IMR-90 (cell line): Measurements from ENCODE around the gene ZSWIM8. TPM values are rescaled to one million over a fixed set of nuclear protein-coding genes. Genes with fewer than 3 reads are reported as not detected.

Source experiments
- ATAC-seq: fragments of 200-7000 bp; cut with Tn5 transposase; 2 replicates; pipeline ENCODE4 v1.9.1; 2020; ENCODE audit warnings: low read depth, mild to moderate bottlenecking, moderate library complexity
- BruUV-seq: library from RNA; stranded (reverse); fragments of 400-500 nt; replicated peaks from 2 replicates; lab custom pipeline; 2021; lab: Mats Ljungman, UMichigan
- CTCF ChIA-PET: fragments of 300-600 bp; formaldehyde crosslinking; extraction: SDS; loops from one replicate; lab custom pipeline; 2021; ENCODE audit warnings: antibody characterized with exemption; lab: Yijun Ruan, JAX
- POLR2A ChIA-PET: fragments of 300-600 bp; sonication (Branson Sonifier 250); formaldehyde crosslinking; loops from one replicate; lab custom pipeline; 2022; ENCODE audit warnings: antibody characterized with exemption; ENCODE audit not compliant: unreplicated experiment; lab: Charles Lee
- DNase-seq: peaks from one replicate; pipeline ENCODE4 v3.0.0; 2013
- H2AFZ ChIP-seq: replicated peaks from 2 replicates; pipeline ENCODE3; 2013; ENCODE audit warnings: low read length, mild to moderate bottlenecking; ENCODE audit not compliant: poor library complexity
- H2AK5ac ChIP-seq: 2 replicates; pipeline ENCODE4 v1.6.1; 2013; ENCODE audit warnings: low read depth, low read length, inconsistent platforms
- H2AK9ac ChIP-seq: replicated peaks from 2 replicates; pipeline ENCODE3; 2013; ENCODE audit warnings: mild to moderate bottlenecking, low read depth, low read length, moderate library complexity; ENCODE audit not compliant: poor library complexity
- H2BK120ac ChIP-seq: 2 replicates; pipeline ENCODE4 v1.6.1; 2013; ENCODE audit warnings: low read depth, low read length, inconsistent platforms
- H2BK15ac ChIP-seq: 3 replicates; pipeline ENCODE4 v1.6.1; 2013; ENCODE audit warnings: low read depth, low read length, inconsistent platforms
- H2BK20ac ChIP-seq: 2 replicates; pipeline ENCODE4 v1.6.1; 2013; ENCODE audit warnings: low read depth, mild to moderate bottlenecking, inconsistent platforms, low read length, moderate library complexity
- H2BK5ac ChIP-seq: 2 replicates; pipeline ENCODE4 v1.6.1; 2013; ENCODE audit warnings: mild to moderate bottlenecking, low read depth, low read length, inconsistent platforms; ENCODE audit not compliant: poor library complexity, severe bottlenecking
- H3K14ac ChIP-seq: replicated peaks from 2 replicates; pipeline ENCODE4 v1.6.1; 2013; ENCODE audit warnings: low read depth, low read length, inconsistent platforms
- H3K18ac ChIP-seq: 2 replicates; pipeline ENCODE4 v1.6.1; 2013; ENCODE audit warnings: low read depth, low read length, control low read depth
- H3K23ac ChIP-seq: 2 replicates; pipeline ENCODE4 v1.6.1; 2013; ENCODE audit warnings: low read depth, low read length, inconsistent platforms
- H3K27ac ChIP-seq: 2 replicates; pipeline ENCODE4 v1.5.1; 2013; ENCODE audit warnings: mild to moderate bottlenecking, control low read depth, low read length; ENCODE audit not compliant: insufficient read depth
- H3K27me3 ChIP-seq: 2 replicates; pipeline ENCODE4 v1.6.1; 2013; ENCODE audit warnings: low read length; ENCODE audit not compliant: control insufficient read depth, insufficient read depth
- H3K36me3 ChIP-seq: 2 replicates; pipeline ENCODE4 v1.6.1; 2013; ENCODE audit warnings: low read length, mixed read lengths; ENCODE audit not compliant: control insufficient read depth, insufficient read depth
- H3K4ac ChIP-seq: 2 replicates; pipeline ENCODE4 v1.6.1; 2013; ENCODE audit warnings: low read depth, low read length, inconsistent platforms
- H3K4me1 ChIP-seq: 2 replicates; pipeline ENCODE4 v1.6.1; 2013; ENCODE audit warnings: low read length, mixed read lengths; ENCODE audit not compliant: control insufficient read depth, insufficient read depth
- H3K4me2 ChIP-seq: 2 replicates; pipeline ENCODE4 v1.6.1; 2013; ENCODE audit warnings: low read depth, mild to moderate bottlenecking, control low read depth, low read length, moderate library complexity
- H3K4me3 ChIP-seq: 2 replicates; pipeline ENCODE4 v1.5.1; 2013; ENCODE audit warnings: low read depth, mild to moderate bottlenecking, control low read depth, low read length, moderate library complexity; ENCODE audit not compliant: insufficient read depth
- H3K56ac ChIP-seq: 2 replicates; pipeline ENCODE4 v1.6.1; 2013; ENCODE audit warnings: low read length, inconsistent platforms; ENCODE audit not compliant: insufficient read depth; ENCODE audit errors: extremely low read depth
- H3K79me1 ChIP-seq, 2 experiments: 2 replicates each; pipeline ENCODE4 v1.6.1; 2013; ENCODE audit warnings: low read length in 2 of 2, inconsistent platforms in 1 of 2, low read depth in 1 of 2
- H3K9ac ChIP-seq: 2 replicates; pipeline ENCODE4 v1.6.1; 2013; ENCODE audit warnings: low read depth, low read length, control low read depth
- H3K9me1 ChIP-seq: 2 replicates; pipeline ENCODE4 v1.6.1; 2013; ENCODE audit warnings: low read length, inconsistent platforms; ENCODE audit not compliant: insufficient read depth
- H3K9me3 ChIP-seq: 2 replicates; pipeline ENCODE4 v1.6.1; 2013; ENCODE audit warnings: low read length; ENCODE audit not compliant: control insufficient read depth, insufficient read depth
- H4K20me1 ChIP-seq: 2 replicates; pipeline ENCODE4 v1.6.1; 2013; ENCODE audit warnings: low read length, inconsistent platforms; ENCODE audit not compliant: insufficient read depth
- H4K5ac ChIP-seq: 2 replicates; pipeline ENCODE4 v1.6.1; 2013; ENCODE audit warnings: mild to moderate bottlenecking, low read depth, low read length, control low read depth
- H4K8ac ChIP-seq, 2 experiments: 2 replicates each; pipeline ENCODE4 v1.6.1; 2013; ENCODE audit warnings: low read depth in 2 of 2, low read length in 2 of 2, control low read depth in 1 of 2, inconsistent platforms in 1 of 2
- H4K91ac ChIP-seq: 2 replicates; pipeline ENCODE4 v1.6.1; 2013; ENCODE audit warnings: low read depth, low read length, inconsistent platforms; ENCODE audit not compliant: insufficient read depth
- MAFK ChIP-seq: IDR thresholded peaks from 2 replicates; pipeline ENCODE4 v1.6.1; 2012; ENCODE audit warnings: low read depth, low read length, improper control_type of control experiment
- NFE2L2 ChIP-seq: fragments of 150-350 bp; IDR thresholded peaks from 2 replicates; pipeline ENCODE4 v1.6.1; 2016; ENCODE audit warnings: low read depth, mild to moderate bottlenecking, low read length
- POLR2A ChIP-seq: IDR thresholded peaks from 2 replicates; pipeline ENCODE4 v1.6.1; 2012; ENCODE audit warnings: mild to moderate bottlenecking, low read depth, low read length
- RCOR1 ChIP-seq: IDR thresholded peaks from 2 replicates; pipeline ENCODE4 v1.6.1; 2012; ENCODE audit warnings: mild to moderate bottlenecking, low read length, improper control_type of control experiment; ENCODE audit not compliant: insufficient replicate concordance
- WGBS, 2 experiments: methylation state at CpG; one replicate each; pipeline versions ENCODE4 v1.1.5 to v1.1.7; 2013; ENCODE audit warnings: missing lambda C conversion rate in 2 of 2; ENCODE audit not compliant: insufficient read length in 1 of 2; ENCODE audit errors: extremely low coverage in 2 of 2; 5-methylcytosine and 5-hydroxymethylcytosine counted together
- dilution Hi-C: fragments of 300-500 bp; cut with HindIII; formaldehyde crosslinking; loops from one replicate; pipeline ENCODE4 v1.14.3; 2018; ENCODE audit warnings: low sequenced_read_pairs; ENCODE audit not compliant: unreplicated experiment
- in situ Hi-C: fragments of 300-500 bp; cut with MboI; formaldehyde crosslinking; loops from 3 replicates; pipeline ENCODE4 v1.14.3; 2019; ENCODE audit warnings: low sequenced_read_pairs, inconsistent platforms, mixed read lengths
- intact Hi-C: fragments of 100-400 bp; cut with micrococcal nuclease; formaldehyde crosslinking; loops from 2 replicates; pipeline ENCODE4 v1.10.0; 2022
- polyA plus RNA-seq, 3 experiments: library from polyadenylated mRNA; depleted of rRNA; stranded (reverse); fragments of >200 nt; gene quantifications; 2 replicates each; pipeline ENCODE4 v1.2.3, GENCODE V29; 2012; ENCODE audit warnings: low replicate concordance in 1 of 3
- total RNA-seq: library from RNA; depleted of rRNA; stranded (reverse); fragments of >200 nt; gene quantifications from 2 replicates; pipeline ENCODE4 v1.2.3, GENCODE V29; 2012
- TF ChIP-seq, protein P1 (sequence below): conservative IDR thresholded peaks from 2 replicates; pipeline ENCODE4 v1.5.1; 2012; ENCODE audit warnings: mild to moderate bottlenecking, low read depth, low read length, improper control_type of control experiment
- TF ChIP-seq, protein P2 (sequence below): fragments of 150-350 bp; IDR thresholded peaks from 2 replicates; pipeline ENCODE4 v1.6.1; 2016; ENCODE audit warnings: low read depth, mild to moderate bottlenecking, low read length, moderate library complexity, borderline replicate concordance

The ZSWIM8 gene
- total and polyA plus RNA-seq, 2 of the 4 experiments (the other 2 are of a cell fraction) = 16.8 to 103 TPM

GRCh38 chr10:73836427-73836980 lies 51.1 kb downstream of the ZSWIM8 start (continued):
- no peak for TF ChIP-seq RCOR1

DNA sequence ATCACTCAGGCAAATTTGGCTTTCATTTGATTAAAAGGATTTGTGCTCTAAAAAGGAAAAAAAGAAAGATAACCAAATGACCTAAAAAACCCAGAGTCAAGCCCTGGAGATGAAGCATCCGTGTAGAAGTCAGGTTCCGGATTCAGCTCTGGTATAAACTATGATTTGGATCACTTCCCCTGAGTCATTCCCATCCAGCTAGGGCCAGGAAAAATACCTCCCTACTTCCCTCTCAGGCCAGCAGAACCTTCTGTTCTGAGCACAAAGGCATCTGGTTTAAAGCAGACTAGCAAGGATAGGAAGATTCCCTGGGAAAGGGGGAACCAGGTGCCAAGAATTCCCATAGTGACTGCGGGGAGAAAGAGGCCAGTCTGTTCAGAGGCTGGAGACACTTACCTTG lies 51.7 kb downstream of the ZSWIM8 start:
- no peak overlapping the region for H3K4me3 ChIP-seq
- H3K14ac ChIP-seq = peak overlapping the region; percentile 77
- TF ChIP-seq MAFK (no peak), NFE2L2 (0 out of 2 replicates have a peak, but pooled peaks have one; percentile 50), POLR2A (no peak)
- TF ChIP-seq, protein P1, sequence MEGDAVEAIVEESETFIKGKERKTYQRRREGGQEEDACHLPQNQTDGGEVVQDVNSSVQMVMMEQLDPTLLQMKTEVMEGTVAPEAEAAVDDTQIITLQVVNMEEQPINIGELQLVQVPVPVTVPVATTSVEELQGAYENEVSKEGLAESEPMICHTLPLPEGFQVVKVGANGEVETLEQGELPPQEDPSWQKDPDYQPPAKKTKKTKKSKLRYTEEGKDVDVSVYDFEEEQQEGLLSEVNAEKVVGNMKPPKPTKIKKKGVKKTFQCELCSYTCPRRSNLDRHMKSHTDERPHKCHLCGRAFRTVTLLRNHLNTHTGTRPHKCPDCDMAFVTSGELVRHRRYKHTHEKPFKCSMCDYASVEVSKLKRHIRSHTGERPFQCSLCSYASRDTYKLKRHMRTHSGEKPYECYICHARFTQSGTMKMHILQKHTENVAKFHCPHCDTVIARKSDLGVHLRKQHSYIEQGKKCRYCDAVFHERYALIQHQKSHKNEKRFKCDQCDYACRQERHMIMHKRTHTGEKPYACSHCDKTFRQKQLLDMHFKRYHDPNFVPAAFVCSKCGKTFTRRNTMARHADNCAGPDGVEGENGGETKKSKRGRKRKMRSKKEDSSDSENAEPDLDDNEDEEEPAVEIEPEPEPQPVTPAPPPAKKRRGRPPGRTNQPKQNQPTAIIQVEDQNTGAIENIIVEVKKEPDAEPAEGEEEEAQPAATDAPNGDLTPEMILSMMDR = no peak
- TF ChIP-seq, protein P2, sequence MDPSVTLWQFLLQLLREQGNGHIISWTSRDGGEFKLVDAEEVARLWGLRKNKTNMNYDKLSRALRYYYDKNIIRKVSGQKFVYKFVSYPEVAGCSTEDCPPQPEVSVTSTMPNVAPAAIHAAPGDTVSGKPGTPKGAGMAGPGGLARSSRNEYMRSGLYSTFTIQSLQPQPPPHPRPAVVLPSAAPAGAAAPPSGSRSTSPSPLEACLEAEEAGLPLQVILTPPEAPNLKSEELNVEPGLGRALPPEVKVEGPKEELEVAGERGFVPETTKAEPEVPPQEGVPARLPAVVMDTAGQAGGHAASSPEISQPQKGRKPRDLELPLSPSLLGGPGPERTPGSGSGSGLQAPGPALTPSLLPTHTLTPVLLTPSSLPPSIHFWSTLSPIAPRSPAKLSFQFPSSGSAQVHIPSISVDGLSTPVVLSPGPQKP = no peak
- H3K36me3 ChIP-seq = peaks cover 20% of the 10 kb centered on the region; the same call in 1 of the 2 replicates
- no peaks in the 10 kb centered on the region for H3K9me3 ChIP-seq
- peak overlapping the region; percentile 59 for H3K4ac ChIP-seq
- peak overlapping the region; percentile 65; the same call in 1 of the 2 replicates for H4K91ac ChIP-seq
- WGBS, 2 experiments = 100% methylated on average over 1 of the region's 3 CpGs; no CpG with 5 or more reads in 1 of the 2 experiments
- DNase-seq (peak; percentile 81), ATAC-seq (peak; percentile 90)
- H4K20me1 ChIP-seq = 0 out of 2 replicates have a peak, but pooled peaks cover 3% of the 10 kb centered on the region
- H2AFZ ChIP-seq = no peak overlapping the region
- dilution Hi-C loops (no loop called here), in situ Hi-C loops (no loop called here), intact Hi-C loops (no loop called here)
- peak overlapping the region; percentile 30; the same call in 1 of the 2 replicates for H3K23ac ChIP-seq
- H3K9me1 ChIP-seq = peaks cover 27% of the 10 kb centered on the region; the same call in 1 of the 2 replicates
- H3K4me1 ChIP-seq = peaks cover 15% of the 10 kb centered on the region
- peak overlapping the region; percentile 67 for H4K5ac ChIP-seq
- H4K8ac ChIP-seq = peak overlapping the region in 1 of 2 experiments; percentile 65; a peak in 2 of 4 replicates
- no TSS peak for BruUV-seq
- 0 out of 2 replicates have a peak overlapping the region, but pooled peaks have one; percentile 11 for H3K56ac ChIP-seq
- peak overlapping the region; percentile 51; the same call in 1 of the 2 replicates for H2BK20ac ChIP-seq
- H2AK9ac ChIP-seq = peak overlapping the region; percentile 86
- no peak overlapping the region for H3K4me2 ChIP-seq
- H2AK5ac ChIP-seq = peak overlapping the region; percentile 75
- peaks cover 0 to 18% of the 10 kb centered on the region in 2 experiments; a peak in 3 of 4 replicates for H3K79me1 ChIP-seq
- H3K27ac ChIP-seq = peak overlapping the region; percentile 71
- H3K27me3 ChIP-seq = no peaks in the 10 kb centered on the region
- H2BK15ac ChIP-seq = peak overlapping the region; percentile 23; the same call in 1 of the 3 replicates
- no peak overlapping the region for H3K9ac ChIP-seq
- ChIA-PET CTCF (interaction anchor here (0.7 to 1.1 kb wide), 2 partner anchors 9 to 43 kb away, joined by 3 to 6 read pairs; no protein-coding TSS in a partner anchor), POLR2A (no interaction called here)
- H2BK120ac ChIP-seq = peak overlapping the region; percentile 59; the same call in 1 of the 2 replicates
- H2BK5ac ChIP-seq = peak overlapping the region; percentile 74
- H3K18ac ChIP-seq = peak overlapping the region; percentile 66; the same call in 1 of the 2 replicates
